Hematopoietic multipotent progenitor cell treated with erythropoietin and hydrocortisone succinate and interleukin-3 and kit ligand, for 4 days (in vitro differentiated cells): ENCODE data around the gene PAK5.

Experiments used
- DNase-seq: peaks from one replicate; pipeline ENCODE4 v3.0.0-alpha.2; 2015

Gene PAK5

DNA sequence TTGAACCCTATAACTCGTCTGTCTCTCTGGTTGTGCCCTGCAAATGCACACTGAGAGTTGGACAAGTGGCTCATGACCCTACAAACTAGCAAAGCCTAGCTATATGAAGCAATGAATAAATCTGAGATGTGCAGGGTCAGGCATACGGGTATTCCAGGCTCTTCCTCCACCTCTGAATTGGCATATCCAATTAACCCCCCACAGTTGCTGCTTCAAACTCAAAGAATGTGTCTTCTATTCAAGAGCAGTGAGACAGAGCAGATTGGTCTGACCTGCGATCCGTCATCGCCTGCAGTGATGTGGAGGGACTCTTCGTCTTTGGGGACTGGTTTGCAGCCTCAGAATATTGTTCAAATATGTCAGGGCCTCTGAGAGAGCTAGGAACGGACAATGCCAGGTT, 264.7 kb downstream of the PAK5 start:
- no peak for DNase-seq

DNA sequence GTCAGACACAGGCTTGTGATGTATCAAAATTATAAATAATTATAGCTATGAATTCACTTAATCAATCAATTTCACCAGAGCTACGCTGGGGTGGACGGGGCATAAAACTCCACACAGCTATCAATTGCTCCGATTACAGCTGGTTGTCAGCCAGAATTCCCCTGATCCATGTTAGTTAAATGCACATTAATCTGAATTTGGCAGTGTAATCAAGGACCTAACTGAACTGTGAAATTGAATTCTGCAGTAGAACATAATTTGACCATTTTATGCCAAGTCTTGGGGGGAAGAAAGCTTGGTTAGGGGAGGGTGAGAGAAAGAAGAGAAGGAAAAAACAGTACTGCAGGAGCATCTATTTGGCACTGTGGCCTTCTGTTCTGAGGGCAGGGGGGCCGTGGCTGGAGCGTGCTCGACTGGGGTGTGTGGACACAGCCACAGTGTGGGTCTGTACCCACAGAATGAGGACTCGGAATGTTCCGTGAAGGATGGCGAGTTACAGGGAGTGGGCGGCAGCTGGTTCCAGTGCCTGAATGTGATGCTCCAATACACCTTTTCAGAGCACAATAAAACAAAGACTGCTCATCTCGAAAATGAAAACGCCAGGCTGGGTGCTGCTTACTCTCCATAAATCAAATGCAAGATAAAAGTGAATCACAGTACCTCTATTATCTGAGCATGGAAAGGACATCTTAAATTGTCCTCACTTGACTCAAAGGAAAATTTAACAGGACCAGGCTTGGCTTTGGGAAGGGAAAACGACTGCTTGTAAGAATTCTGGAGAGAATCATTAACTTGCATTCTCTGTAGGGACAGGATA, 265.3 kb downstream of the PAK5 start:
- DNase-seq = no peak

DNA sequence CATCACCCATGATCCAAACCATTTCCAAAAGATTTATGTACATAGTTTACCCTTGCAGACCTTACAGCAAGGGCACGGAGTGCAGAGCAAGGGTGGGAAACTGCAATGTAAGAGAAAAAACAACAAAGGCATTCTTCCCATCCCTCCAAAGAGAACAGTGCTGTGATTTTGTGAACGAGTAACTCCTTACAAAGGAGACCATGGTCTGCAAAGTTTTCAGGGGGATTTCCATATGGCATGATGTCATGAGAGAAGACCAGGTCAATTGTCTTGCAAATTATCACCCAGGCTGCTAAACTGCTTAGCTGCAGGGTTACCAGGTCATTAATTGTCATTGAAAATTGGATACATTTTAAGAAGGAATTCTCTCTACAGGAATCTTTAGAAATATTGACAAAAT, 266.2 kb downstream of the PAK5 start:
- no peak for DNase-seq

DNA sequence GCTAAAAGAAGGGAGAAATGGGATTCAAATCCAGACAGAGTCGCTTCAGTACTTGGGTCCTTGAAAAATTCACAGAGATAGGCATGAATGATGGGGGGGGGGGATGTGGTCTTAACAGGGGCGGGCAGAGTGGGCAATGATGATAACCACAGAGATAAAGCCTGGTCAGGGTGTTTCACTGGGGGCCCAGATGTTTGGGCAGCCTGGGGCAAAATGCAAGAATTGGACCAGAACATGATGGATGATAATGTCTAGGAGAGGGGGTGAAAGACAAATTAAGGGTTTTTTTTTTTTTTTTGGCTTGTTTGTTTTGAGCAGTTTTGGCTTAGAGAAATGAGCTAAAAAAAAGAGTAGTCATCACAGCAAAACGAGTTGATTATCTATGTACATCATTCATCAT, 267.1 kb downstream of the PAK5 start:
- no peak for DNase-seq

DNA sequence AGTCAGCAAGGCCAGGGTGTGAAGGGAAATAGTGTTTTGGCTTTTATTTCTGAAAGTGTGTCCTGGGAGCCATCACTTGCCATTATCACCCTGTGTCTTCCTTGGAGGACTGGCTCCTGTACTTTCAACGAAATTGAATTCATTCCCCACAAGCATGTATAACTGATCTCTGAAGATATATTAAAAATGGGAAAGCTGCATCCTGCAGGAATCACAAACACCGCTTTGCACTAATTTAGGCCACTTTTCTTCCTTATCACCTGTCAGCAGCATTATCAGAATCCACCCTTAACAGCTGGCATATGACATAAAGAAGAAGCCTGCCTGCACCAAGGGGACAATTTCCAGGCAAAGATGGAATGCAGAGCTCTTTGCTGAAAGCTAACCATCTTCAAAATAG, 268.3 kb downstream of the PAK5 start:
- DNase-seq = no peak

DNA sequence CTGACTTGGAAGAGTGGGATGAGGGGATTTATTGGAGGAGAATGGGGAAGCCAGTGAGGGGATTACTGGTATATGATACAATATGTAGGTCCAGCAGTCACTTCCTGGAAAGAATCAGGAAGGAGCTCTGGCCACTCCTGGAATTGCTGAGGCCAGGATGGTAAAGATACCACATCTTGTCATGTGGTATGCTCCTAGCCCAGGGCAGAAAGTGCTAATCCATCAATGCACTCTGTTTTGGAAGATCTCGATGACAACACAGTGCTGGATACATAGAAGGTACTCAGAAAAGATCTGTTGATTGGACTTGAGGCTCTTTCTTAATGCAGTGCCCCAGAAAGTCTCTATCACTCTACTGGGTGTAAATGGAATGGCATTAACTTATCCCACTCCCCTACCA, 271.9 kb downstream of the PAK5 start:
- no peak for DNase-seq

DNA sequence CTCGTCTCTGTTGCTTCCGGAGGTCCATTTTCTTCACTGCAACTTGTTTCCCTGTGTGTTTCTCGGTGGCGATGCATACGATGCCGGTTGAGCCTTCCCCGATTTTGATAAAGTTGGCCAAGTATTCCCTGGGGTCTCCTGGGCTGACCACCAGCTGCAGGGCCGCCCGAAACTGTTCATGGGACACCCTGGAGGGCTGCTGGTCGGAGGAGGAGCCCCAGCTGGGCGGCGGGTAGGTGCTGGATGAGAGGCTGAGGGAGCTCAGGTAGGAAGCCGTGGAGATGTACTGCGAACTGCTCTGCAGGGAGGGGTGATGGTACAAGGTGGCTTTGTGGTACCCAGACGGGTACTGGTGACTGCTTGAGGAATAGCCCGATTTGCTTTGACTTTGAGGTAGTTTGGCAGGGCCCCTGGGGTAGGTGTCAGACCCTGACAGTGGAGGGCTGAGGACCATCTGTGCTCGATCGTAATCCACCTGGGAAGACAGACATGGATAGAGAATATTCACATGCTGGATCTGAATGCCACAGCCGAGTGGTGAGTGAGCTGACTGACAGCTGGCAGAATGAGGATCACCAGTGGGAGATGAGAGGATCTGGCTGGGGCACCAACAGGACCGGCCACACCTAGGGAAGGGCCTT, 272.8 kb downstream of the PAK5 start:
- DNase-seq = no peak

DNA sequence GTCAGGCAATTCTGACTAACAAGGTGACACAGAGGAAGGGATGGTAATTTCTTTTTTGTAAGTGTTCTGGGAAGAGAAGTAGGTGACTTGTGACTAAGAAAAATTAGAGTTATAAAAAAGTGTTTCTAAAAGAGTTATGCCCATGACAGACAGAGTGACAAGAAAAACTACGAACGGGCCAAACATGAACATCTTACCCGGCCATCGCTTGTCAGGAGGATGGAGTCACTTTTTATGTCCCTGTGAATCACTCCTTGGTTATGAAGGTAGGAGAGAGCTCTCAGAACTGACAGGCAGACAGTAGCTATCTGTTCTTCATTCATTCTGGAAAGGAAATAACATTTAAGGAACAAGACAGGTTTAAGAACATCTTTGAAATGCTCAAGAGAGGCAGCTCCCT, 281.5 kb downstream of the PAK5 start:
- DNase-seq = no peak

DNA sequence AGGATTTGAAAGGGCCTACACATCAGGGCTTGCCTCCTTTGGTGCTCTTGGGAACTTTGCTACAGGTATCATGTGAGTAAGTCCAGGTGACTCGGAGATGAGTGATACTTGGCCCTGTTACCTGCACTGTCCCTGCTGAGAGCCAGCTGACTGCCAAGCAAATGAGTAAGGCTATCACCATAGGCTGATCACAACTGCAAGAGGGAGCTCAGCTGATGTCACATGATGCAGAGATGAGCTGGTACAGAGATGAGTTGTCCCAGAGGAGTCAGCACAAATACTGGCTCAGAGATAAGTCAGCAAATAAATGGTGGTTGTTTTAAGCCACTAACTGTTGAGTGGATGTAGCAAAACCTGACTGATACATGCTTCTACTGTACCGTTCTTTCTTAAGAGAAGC, 283.1 kb downstream of the PAK5 start:
- no peak for DNase-seq

DNA sequence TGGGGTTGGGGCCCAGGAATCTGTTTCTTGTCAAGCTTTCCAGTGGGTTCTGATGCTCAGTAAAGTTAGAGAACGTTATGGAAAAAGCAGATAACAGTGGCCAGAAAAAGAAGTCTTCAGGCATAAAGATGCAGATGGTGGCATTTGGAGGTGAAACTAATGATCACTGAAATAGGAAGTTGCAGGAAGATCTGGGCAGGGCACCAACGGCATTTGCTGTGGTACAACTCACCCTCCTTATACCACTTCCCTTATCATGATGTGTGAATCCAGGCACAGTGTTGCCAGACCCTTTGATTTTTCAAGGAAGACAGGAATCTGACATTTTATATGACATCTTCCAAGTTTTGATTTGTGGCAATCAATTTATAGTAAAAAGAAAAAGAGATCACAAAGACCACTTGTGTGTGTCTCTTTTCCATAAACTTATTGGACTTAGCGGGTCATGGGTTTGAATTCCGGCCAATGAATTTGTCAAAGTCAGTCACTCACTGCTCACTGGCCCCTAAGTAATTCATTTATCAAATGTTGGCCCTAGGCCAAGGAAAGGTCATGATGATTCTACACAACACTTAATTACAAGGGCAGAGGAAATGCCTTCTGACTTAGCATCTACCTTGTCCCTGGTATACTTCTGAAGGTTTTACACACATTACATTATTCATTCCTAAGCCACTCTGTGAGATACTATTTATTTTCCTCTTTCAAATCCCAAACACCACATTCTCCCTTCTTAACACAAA, 286.9 kb downstream of the PAK5 start:
- DNase-seq = peak; percentile 1

DNA sequence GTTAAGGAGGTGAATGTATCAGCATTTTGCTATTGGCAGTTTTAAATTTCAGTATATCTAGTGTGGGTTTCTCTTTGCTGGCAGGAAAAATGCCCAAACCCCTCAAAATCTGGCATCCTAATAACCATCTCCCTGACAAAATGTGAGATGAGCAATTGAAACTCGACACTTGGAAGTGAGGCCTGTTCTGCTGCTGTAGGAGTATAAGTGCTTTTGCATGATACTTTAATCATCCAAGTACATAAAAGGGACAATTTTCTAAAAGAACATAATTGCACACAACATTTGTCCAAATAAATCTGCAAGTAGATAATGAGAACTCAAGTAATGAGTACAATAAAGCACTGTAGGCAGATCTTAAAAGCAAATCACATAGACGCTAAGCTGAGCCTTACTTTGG, 288.0 kb downstream of the PAK5 start:
- DNase-seq = no peak

DNA sequence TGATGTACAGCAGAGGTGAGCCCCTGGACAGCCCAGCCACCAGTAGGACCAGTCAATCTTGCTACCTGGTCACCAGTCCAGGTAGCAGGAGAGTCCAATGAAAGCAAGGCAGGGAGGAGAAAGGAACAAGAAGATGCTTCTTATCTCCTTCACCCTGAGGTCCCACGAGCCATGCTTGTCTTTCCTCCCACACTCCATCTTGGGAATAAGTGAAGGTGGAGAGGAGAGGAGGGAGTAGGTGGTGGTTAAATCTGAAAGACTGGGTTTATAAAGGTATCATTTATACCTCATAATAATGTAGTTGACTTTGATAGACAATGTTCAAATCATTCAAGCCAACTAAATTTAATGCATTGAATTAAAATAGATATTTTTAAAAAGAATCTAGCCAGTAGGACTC, 288.6 kb downstream of the PAK5 start:
- DNase-seq = no peak

DNA sequence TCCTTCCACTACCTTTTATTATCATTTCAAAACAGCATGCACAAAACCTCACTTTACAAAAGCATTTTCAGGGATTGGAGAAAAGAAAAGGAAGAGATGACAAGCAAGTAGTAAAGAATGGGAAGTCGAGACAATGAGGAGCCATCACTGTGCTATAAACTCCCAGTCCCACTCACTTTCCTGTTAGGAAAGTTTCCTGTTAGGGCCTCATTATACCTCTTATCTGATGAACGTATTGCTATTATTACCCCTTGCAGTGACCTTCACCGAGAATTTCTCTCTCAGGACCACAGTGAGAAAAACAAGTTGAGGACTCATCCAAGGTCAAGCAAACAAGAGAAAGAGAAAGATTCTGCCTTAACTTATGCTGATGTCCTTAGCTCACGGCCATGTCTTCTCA, 295.7 kb downstream of the PAK5 start:
- DNase-seq = no peak

DNA sequence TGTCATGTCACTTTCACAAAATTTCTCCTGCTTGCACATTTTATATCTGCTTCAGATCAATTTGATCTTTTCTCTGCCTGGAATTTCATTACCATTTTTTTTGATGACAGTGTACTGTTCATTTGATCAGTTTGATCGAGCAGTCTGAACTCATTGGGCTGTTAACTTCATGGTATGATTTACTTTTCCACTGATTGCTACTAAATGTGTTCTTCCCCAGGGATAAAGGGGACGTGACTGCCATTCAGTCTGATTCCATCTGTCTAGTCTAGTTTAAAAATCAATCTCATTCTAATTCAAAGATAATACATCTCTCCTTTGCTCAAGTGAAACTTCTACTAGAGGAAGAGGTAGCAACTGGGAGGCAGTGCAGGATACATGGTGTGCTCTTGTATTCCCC, 303.4 kb downstream of the PAK5 start:
- DNase-seq = no peak

DNA sequence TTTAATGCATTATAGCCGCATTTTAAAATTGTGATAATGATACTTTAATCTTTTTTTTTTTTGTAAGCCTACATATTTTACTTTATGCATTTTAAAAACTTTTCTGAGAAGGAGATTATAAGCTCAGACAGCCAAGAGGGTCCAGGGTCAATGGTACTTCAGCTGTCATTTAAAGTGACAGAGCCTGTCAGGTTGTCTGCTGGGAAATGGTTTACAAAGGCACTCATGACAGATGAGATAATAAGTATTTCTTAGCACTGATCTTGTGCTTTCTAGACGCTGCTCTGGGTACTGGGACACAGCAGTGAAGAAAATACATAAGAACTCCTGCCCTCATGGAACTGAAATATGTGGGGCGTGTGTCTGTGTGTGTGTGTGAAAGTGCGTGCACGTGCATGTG, 304.9 kb downstream of the PAK5 start:
- no peak for DNase-seq

DNA sequence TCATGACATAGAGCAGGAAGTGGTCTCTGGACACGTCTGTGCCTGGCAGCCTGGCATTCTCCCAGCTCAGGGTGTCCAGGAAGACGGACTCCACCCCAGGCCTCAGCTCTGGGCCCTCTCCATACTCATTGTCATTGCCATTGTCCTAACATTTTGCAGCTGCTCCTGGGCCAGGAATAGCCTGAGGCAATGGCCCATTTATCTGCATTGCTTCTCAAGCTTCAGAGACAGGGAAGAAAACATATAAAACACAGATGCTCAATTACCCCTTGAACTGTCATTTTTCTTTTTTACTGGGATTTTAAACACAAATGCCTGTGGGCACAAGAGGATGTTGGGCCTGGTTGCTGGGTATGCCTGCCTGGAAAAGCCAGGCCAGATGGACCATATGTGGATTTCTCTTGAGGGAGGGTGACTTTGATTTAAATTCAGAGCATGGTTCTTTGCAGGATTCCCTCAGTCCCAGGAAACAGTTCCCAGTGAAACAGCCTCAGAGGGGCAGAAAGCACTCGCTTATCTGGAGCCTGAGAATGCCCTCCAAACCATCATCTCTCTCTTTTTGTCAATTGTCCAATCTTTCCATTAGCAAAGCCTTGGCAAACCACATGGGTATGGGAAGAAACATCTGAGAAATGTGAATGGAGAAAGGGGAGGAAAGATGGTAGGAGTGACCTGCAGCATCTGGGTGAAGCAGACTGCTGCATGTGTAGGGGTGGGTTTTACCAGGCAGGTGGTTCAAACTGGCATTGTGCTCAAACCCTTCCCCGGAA, 306.6 kb downstream of the PAK5 start:
- no peak for DNase-seq

DNA sequence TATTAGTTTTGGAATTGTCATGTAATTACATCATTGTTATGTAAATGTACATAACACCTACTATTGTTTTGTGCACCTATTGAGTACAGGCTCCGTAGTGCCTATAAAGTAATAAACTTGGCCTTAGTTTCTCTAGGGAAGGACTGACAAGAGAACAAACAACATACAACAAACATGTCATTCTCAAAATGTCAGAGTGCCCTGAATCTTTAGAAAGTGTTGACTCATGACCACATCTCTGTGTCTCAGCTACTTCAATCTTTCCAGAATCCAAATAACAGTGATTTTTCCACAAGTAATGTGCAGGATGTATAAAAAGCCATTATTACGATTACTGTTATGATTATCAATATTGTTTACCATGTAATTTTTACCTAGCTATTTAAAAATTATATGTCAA, 307.3 kb downstream of the PAK5 start:
- no peak for DNase-seq

DNA sequence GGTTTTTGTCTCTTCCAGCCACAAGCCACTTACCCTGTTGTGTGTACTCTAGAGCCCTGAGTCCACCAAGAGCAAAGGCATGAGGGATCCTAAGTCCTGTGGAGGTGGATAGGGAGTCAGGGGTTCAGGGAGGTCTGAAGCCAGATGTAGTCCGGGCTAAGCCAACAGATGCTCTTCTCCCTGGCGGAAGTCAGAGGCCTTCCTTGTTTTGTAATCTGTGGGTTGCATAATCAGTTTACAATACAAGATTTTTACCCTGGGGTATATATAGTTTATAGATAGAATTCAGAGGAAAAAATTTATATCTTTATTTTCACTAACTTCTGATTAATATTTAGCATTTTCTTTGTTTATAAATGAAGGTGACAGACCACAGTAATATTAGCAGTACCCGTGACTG, 315.2 kb downstream of the PAK5 start:
- no peak for DNase-seq

DNA sequence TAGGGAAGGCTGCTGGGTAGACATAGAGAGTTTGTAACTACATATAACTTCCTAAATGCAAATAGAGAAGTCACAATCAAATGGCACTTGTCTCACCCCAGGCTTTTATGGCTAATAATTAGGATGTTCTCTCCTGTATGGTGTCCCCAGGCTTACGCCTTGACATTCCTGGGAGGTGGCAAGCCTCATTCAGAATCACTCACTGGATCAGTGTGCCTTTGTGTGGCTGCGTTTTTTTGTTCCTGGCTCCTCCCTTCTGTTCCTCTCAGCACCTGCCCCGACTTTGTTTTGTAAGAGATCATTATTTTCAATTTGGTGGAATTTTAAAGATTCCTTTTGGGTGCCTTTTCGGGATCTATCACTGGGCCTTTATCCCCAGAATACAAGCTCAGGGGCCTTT, 318.8 kb downstream of the PAK5 start:
- DNase-seq = no peak

DNA sequence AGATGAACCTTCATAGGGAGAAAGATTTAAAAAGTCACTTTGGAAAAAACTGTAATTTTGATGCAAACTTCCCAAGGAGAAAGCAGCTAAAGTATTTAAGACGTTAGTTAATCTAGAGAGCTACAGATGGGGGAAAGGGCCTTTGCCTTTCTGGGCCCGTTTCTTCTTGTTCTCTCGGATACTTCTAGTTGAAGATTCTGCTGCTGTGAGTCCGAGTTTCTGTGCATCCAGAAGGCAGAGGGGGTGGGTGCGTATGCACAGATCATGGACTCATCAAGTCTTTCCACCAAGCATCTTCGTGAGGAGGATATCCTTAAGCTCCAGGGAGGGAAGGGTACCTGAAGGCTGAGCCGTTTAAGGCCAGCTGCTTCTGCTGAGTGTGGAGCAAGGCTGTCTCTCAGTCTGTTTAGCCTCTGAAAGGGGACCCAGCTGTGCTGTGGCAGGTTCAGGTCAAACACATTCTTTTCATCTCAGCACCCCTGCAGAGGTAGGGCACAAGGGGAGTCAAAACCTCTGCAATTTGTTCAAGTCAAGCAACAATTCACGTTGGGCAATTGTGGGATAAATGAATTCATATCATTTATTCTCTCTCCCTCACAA, 320.2 kb downstream of the PAK5 start:
- DNase-seq = no peak

DNA sequence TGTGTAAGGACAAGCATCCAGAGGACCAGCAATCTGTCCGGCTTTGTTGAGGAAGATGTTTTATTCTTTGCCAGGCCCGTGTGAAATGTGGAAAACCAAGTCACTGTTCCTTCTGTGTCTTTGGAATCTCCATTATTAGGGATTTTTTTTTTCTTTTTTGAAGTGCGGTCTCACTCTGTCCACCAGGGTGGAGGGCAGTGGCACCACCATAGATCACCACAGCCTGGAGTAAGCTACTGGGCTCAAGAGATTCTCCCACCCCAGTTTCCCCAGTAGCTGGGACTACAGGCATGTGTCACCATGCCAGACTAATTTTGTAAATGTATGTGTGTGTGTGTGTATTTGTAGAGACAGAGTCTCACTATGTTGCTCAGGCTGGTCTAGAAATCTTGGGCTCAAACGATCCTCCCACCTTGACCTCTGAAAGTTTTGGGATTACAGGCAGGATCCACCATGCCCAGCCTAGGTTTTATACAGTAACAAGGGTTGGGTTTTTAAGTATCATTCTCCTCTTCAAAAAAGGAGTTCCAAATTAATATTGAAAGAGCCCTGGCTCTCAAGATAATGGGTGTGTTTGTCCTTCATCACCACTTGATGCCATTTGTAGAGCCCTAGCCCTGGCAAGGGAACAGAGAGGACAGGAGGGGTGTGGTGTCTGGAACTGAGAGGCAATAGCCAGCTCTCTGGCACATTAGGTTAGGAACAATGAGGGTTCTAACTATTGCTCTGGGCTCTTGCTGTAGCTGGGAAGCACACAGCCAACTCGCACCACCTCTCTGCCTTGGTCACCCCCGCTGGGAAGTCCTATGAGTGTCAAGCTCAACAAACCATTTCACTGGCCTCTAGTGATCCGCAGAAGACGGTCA, 321.3 kb downstream of the PAK5 start:
- no peak for DNase-seq
